SU-DHL-6 (cell line): ENCODE data around the gene DTNBP1.

Source experiments
- CTCF ChIP-seq: fragments of 200-600 bp; sonication (generic); IDR thresholded peaks from one replicate; pipeline ENCODE4 v1.5.1; 2017; ENCODE audit warnings: antibody characterized with exemption, mild to moderate bottlenecking, low read length, moderate library complexity; ENCODE audit not compliant: insufficient read depth, poor library complexity, severe bottlenecking
- EZH2phosphoT487 ChIP-seq: fragments of 200-600 bp; sonication (generic), shearing (Covaris generic); conservative IDR thresholded peaks from 2 replicates; pipeline ENCODE4 v1.6.1; 2018; ENCODE audit warnings: mild to moderate bottlenecking, antibody characterized with exemption, low read length, moderate library complexity, mixed read lengths

- TF ChIP-seq EZH2phosphoT487, result no peak
- no peak for TF ChIP-seq CTCF
These were observed 48.6 kb downstream of the DTNBP1 start for GRCh38 chr6:15614277-15614676.
